ENCODE results near the gene SPATA31C1.

DNA sequence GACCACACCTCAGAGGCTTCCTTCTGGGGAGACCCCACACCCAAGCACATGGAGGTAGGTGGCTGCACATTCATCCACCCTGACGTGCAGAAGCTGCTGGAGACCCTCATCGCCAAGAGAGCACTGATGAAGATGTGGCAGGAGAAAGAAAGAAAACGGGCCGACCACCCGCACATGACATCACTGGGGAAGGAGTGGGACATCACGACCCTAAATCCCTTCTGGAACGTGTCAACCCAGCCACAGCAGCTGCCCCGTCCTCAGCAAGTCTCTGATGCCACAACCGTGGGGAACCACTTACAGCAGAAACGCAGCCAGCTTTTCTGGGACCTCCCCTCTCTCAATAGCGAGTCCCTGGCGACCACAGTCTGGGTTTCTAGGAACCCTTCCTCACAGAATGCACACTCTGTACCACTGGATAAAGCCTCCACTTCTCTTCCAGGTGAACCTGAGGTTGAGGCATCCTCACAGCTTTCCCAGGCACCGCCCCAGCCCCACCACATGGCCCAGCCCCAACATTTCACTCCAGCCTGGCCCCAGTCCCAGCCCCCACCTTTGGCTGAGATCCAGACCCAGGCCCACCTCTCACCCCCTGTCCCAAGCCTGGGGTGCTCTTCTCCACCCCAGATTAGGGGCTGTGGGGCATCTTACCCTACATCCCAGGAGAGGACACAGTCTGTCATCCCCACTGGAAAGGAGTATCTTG lies 32.1 kb upstream of the SPATA31C1 start:
- no peak for TF ChIP-seq TAF1 (IDR thresholded peaks at IDR 0.05; ENCODE audit: borderline replicate concordance, insufficient read depth, low read length)
- no peak for TF ChIP-seq POLR2AphosphoS5 (IDR thresholded peaks at IDR 0.05; ENCODE audit: low read depth, low read length)

All from PFSK-1 (cell line).